HG03139 (cell line): Measurements from ENCODE around the gene RUVBL2.
"Not testable (repeated sequence)": the region's sequence is repeated elsewhere in the genome, so short reads cannot be mapped to it uniquely, and the experiment has no call there.

Source experiments
- ATAC-seq: cut with Tn5 transposase; IDR thresholded peaks from one replicate; pipeline ENCODE4 v1.9.1; 2021; ENCODE audit not compliant: unreplicated experiment

Gene RUVBL2

GRCh38 chr19:49042177-49042576 is 48.5 kb downstream of the RUVBL2 start:
- no peak for ATAC-seq

GRCh38 chr19:49042666-49043065 is 49.0 kb downstream of the RUVBL2 start:
- not testable (repeated sequence) for ATAC-seq

DNA sequence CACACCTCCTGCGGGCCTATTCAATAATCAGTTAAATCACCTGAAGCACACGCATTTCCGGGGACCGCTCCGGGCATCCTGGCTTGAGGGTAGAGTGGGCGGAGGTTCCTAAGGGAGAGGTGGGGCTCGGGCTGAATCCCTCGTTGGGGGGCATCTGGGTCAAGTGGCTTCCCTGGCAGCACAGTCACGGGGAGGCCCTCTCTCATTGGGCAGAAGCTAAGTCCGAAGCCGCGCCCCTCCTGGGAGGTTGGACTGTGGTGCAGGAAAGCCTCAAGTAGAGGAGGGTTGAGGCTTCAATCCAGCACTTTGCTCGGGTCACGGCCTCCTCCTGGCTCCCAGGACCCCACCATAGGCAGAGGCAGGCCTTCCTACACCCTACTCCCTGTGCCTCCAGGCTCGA is 49.9 kb downstream of the RUVBL2 start, which contains the start of gene CGB5:
CGB5 (plus strand) TSS at position 301 of the 400 bp plus-strand sequence. CDS start 362 bp downstream, outside the sequence.
- ATAC-seq = not testable (repeated sequence)

- not testable (repeated sequence) for ATAC-seq
Measured at GRCh38 chr19:49049011-49049410, 55.3 kb downstream of the RUVBL2 start, which contains the start of gene CGB8. Gene CGB8, minus strand, starts transcription at chr19:49049111. Its CDS starts 372 bp downstream, at chr19:49048739.

DNA sequence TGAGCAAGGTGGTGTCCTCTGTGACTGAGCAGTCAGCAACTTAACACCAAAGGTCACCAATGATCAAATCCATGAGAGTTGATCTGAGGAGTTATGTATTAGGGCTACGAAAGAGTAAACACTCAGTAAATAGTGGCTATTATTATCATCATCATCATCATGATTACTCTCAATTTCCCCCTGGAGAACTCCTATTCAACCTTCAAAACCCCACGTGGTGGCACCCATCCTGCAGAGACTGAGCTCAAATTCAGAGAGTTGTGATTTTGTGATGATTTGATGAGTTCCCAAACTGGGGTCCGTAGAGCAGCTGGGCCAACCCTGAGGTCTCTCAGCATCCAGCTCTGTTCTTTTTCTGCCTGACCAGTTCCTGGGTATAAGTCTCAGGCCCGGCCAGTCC is 56.1 kb downstream of the RUVBL2 start:
- ATAC-seq = not testable (repeated sequence)

GRCh38 chr19:49050376-49051033 is 56.8 kb downstream of the RUVBL2 start:
- not testable (repeated sequence) for ATAC-seq

DNA sequence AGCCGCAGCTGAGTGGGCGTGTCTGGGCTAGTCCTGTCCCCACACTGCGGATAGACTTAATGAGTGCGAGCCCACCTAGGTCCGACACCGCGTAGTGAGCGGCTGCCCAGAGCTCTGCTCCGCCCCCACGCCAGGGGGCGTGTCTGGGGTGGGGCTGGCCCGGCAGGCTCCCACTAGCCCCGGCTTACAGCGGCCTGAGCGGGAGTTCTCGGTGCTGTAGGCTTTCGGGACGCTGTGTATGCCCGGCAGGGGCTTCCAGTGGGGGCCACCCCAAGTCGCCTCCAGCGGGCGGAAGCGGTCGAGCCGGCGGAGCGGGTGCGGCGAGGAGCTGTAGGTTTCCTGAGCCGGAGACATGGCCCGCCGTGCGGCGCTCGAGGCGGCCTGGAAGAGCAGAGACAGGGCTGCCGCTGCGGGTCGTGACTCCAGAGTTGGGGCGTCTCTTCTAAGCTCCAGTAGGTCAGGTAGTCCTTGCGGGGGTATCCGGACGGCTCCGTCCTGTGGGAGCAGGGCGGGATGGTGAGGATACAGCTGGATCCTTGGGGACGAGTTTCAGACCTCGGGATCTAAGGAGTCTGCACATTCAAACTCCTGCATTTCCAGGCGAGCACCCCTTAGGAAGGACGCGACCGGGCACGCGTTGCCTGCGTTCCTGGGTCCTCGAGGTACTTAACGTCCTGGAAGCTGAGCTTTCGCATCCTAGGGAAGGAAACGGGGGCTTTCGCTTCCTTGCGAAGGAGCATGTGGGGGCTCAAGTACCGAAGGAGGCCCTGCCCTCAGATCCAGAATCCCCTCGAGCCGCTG is 62.6 kb downstream of the RUVBL2 start:
- no peak for ATAC-seq

DNA sequence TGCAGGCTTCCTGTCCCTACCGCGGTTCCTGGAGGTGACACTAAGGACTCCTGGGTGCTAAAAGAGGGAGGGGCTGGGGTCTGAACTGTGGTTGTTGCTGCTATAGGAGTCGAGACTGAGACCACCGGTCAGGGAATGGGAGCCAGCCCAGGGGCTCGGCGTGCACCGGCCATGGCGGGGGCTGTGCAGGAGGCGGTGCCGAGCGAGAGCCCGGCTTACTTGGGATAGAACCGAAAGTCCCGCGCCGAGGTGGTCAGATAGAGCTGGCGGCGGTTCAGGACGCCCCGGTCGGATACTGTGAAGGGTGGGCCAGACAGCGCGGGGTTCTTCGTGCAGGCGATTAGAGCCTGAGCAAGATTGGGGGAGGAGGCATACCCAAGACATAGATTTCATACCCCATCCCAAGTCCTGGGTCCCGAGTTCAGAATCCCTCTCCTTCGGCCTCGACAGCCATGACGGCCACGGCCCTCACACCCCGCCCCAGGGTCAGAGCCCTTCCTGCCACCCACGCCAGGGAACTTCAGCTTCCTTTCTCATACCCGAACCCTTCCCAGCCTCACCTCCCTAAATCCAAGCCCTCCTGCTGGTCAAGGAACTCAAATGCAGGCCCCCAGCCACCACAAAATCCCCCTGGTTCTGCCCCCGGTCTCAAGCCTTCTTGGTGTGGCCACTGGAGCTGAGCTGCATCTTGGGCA is 63.4 kb downstream of the RUVBL2 start:
- not testable (repeated sequence) for ATAC-seq

DNA sequence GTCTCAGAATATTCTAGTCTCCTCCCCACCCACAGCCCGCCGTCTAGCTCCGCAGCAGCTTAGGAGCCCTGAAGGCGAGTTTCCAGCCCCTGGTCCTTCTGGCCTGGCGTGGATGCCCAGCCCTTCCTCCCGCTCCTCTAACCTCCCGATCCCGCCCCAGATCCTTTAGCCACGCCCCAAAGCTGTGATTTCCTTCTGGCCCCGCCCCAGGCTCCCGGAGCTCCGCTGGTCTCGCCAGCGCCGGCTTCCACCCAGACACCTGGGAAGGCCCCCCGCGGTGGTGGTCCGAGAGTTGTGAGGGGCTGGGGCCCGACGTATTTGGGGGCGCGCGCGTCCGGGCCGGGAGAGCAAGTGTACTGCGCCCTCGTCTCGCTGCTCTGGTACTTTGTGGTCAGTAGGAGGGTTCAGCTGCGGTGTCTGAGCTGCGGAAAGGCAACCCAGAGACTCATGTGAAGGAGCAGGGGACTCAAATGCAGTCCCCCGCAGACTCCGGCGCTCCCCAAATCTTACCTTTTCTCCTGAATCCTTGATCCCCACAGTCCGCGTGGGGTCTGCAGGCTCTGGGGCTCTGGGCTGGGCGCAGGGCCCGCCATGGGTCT is 64.0 kb downstream of the RUVBL2 start, which contains the start of gene CGB7:
CGB7 (minus strand) TSS at position 114 of the 599 bp plus-strand sequence. CDS start 2,374 bp downstream, outside the sequence.
- no peak for ATAC-seq

GRCh38 chr19:49058562-49058961 is 64.9 kb downstream of the RUVBL2 start:
- ATAC-seq = no peak

GRCh38 chr19:49059053-49059452 is 65.4 kb downstream of the RUVBL2 start:
- no peak for ATAC-seq

GRCh38 chr19:49061000-49061399 is 67.3 kb downstream of the RUVBL2 start:
- no peak for ATAC-seq

DNA sequence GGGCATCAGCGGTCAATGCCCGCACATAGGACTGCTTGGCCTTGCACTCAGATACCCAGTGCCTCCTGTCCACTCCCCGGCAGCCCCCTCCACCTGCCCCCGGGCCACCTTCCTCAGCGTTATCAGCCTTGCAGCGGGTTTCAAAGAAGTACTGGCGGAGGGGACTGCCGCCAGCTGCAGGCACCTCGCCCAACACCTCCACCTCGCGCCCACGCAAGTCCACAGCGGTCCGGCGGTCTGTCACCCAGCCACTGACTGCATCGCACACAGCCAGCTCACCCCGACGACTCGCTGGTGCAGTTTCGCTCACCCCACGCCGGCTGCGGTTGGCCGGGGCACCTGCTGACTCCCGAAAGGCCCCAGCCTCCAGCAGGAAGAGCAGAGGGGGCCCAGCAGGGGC is 67.8 kb downstream of the RUVBL2 start:
- no peak for ATAC-seq

DNA sequence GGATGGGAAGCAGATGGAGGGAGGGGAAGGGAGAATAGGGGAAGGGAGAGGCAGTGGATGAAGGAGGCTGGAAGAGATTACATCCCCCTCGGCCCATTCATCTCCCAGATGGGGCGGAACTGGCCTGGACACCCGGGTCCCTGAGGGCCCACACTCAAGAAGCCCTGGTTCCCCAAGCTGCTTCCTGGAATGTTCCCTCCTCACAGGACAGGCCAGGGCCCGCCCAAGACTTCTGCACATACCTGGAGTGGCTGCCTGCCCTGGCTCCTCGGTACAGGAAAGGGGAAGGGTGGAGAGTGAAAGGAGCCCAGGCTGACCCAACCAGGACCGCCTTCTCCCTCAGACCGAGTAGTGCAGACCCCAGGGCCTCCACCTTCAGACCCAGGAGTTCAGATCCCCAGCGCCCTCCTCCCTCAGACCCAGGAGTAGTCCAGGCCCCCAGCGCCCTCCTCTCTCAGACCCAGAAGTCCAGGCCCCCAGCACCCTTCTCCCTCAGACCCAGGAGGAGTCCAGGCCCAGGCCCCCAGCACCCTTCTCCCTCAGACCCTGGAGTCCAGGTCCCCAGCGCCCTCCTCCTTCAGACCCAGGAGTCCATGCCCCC is 70.4 kb downstream of the RUVBL2 start:
- ATAC-seq = no peak

DNA sequence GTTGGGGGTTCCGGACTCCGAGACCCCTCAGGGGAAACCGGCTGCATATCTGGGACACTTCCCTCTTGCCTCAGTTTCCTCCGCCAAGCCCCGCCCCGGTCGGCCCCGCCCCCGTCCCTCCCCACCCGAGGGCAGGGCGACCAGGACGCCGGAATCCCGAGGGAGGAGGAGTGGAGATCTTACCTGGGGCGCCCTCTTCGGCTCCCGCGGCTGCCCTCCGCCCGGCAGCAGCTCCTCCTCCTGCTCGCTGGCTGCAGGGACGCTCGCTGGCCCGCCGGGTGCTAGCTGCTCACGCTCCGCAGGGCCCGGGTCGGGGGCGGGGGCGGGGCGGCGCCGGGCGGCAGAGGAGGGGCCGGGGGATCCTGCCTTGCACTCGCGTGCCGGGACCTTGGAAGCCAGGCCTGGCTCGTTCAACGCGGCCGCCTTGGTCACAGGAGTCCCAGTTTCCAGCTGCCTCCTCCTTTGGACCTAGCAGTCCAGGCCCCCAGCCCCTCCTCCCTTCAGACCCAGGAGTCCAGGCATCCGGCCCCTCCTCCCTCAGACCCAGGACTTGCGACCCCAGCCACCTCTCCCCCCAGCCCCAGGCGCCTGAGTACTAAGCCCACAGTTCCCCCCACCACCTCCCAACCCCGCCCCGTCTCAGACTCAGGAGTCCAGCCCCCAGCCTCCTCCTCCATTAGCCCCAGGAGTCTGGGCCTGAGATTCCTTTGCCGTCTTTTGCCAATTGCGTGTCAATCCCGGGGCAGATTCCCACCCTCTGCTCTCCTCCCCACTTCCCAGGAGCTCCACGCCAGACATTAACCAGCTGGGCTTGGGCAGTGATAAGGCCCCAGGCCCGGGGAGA is 71.3 kb downstream of the RUVBL2 start, which contains the start of gene NTF4:
NTF4 (minus strand) TSS at position 51 of the 844 bp plus-strand sequence. CDS start 2,821 bp downstream, outside the sequence.
- ATAC-seq = no peak
